PFSK-1 (cell line): ENCODE results near the gene KLF13.

Experiments
- SIN3A ChIP-seq: IDR thresholded peaks from 2 replicates; pipeline ENCODE4 v1.6.1; 2012; ENCODE audit warnings: mild to moderate bottlenecking, low read length, moderate library complexity, borderline replicate concordance; ENCODE audit not compliant: insufficient read depth
- TAF1 ChIP-seq: IDR thresholded peaks from 2 replicates; pipeline ENCODE4 v1.6.1; 2012; ENCODE audit warnings: low read length, control low read depth, borderline replicate concordance; ENCODE audit not compliant: insufficient read depth
- TF ChIP-seq, protein P1 (sequence below), 2 experiments: IDR thresholded peaks; 2 replicates each; pipeline versions ENCODE4 v1.6.1 to v1.8.0; 2011 to 2012; ENCODE audit warnings: low read depth in 2 of 2, low read length in 2 of 2, control low read depth in 1 of 2, inconsistent platforms in 1 of 2, mild to moderate bottlenecking in 1 of 2, moderate library complexity in 1 of 2; ENCODE audit not compliant: insufficient read depth in 1 of 2

GRCh38 chr15:31314380-31314779 is 12.3 kb upstream of the KLF13 start:
- TF ChIP-seq, protein P1, sequence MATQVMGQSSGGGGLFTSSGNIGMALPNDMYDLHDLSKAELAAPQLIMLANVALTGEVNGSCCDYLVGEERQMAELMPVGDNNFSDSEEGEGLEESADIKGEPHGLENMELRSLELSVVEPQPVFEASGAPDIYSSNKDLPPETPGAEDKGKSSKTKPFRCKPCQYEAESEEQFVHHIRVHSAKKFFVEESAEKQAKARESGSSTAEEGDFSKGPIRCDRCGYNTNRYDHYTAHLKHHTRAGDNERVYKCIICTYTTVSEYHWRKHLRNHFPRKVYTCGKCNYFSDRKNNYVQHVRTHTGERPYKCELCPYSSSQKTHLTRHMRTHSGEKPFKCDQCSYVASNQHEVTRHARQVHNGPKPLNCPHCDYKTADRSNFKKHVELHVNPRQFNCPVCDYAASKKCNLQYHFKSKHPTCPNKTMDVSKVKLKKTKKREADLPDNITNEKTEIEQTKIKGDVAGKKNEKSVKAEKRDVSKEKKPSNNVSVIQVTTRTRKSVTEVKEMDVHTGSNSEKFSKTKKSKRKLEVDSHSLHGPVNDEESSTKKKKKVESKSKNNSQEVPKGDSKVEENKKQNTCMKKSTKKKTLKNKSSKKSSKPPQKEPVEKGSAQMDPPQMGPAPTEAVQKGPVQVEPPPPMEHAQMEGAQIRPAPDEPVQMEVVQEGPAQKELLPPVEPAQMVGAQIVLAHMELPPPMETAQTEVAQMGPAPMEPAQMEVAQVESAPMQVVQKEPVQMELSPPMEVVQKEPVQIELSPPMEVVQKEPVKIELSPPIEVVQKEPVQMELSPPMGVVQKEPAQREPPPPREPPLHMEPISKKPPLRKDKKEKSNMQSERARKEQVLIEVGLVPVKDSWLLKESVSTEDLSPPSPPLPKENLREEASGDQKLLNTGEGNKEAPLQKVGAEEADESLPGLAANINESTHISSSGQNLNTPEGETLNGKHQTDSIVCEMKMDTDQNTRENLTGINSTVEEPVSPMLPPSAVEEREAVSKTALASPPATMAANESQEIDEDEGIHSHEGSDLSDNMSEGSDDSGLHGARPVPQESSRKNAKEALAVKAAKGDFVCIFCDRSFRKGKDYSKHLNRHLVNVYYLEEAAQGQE (IDR thresholded peaks at IDR 0.05; ENCODE audit: insufficient read depth in 1 of 2, low read depth in 2 of 2, low read length in 2 of 2) = no peak
- TF ChIP-seq SIN3A = no peak
- no peak for TF ChIP-seq TAF1
